HG03354 (cell line): ENCODE results near the gene MGAT1.
"Not testable (repeated sequence)": the region's sequence is repeated elsewhere in the genome, so short reads cannot be mapped to it uniquely, and the experiment has no call there.

ENCODE experiments used
- ATAC-seq: cut with Tn5 transposase; IDR thresholded peaks from one replicate; pipeline ENCODE4 v1.9.1; 2021; ENCODE audit warnings: mild to moderate bottlenecking; ENCODE audit not compliant: unreplicated experiment, poor library complexity, severe bottlenecking

MGAT1 gene

GRCh38 chr5:180788651-180789410 lies 13.8 kb downstream of the MGAT1 start:
- ATAC-seq = not testable (repeated sequence)

GRCh38 chr5:180787711-180788431 lies 14.7 kb downstream of the MGAT1 start:
- no peak for ATAC-seq

- no peak for ATAC-seq
Observed at GRCh38 chr5:180786531-180787398, 15.8 kb downstream of the MGAT1 start.

- ATAC-seq = no peak
Observed at GRCh38 chr5:180785794-180786221, 16.8 kb downstream of the MGAT1 start.

- no peak for ATAC-seq
Observed at GRCh38 chr5:180785121-180785781, 17.4 kb downstream of the MGAT1 start.

- ATAC-seq = peak; percentile 67
Observed at GRCh38 chr5:180784497-180785097, 18.0 kb downstream of the MGAT1 start.

- no peak for ATAC-seq
Observed at GRCh38 chr5:180783340-180784052, 19.1 kb downstream of the MGAT1 start.

GRCh38 chr5:180782748-180783147 lies 19.9 kb downstream of the MGAT1 start:
- no peak for ATAC-seq

- not testable (repeated sequence) for ATAC-seq
Observed at GRCh38 chr5:180781900-180782326, 20.7 kb downstream of the MGAT1 start.

- ATAC-seq = no peak
Observed at GRCh38 chr5:180779985-180780610, 22.5 kb downstream of the MGAT1 start.

- ATAC-seq = no peak
Observed at GRCh38 chr5:180777475-180777874, 25.1 kb downstream of the MGAT1 start.

- ATAC-seq = no peak
Observed at GRCh38 chr5:180776376-180776775, 26.2 kb downstream of the MGAT1 start.

GRCh38 chr5:180775624-180776023 lies 27.0 kb downstream of the MGAT1 start:
- ATAC-seq = no peak

GRCh38 chr5:180771839-180772238 lies 30.8 kb downstream of the MGAT1 start:
- no peak for ATAC-seq

GRCh38 chr5:180769821-180770220 lies 32.8 kb downstream of the MGAT1 start:
- ATAC-seq = no peak

GRCh38 chr5:180755601-180756000 lies 47.0 kb downstream of the MGAT1 start:
- ATAC-seq = no peak

- no peak for ATAC-seq
Observed at GRCh38 chr5:180744253-180744652, 58.4 kb downstream of the MGAT1 start.

- no peak for ATAC-seq
Observed at GRCh38 chr5:180742727-180743126, 59.9 kb downstream of the MGAT1 start.
